ENCODE measurements around the gene IFITM1. TPM values are rescaled to one million over a fixed set of nuclear protein-coding genes. Genes with fewer than 3 reads are reported as not detected.

IFITM1 gene
- total and polyA plus RNA-seq, 9 of the 15 experiments (the other 6 are each of a cell fraction or from before 2014, with no cell fraction given): 691 to 5,579 (median 974) TPM

DNA sequence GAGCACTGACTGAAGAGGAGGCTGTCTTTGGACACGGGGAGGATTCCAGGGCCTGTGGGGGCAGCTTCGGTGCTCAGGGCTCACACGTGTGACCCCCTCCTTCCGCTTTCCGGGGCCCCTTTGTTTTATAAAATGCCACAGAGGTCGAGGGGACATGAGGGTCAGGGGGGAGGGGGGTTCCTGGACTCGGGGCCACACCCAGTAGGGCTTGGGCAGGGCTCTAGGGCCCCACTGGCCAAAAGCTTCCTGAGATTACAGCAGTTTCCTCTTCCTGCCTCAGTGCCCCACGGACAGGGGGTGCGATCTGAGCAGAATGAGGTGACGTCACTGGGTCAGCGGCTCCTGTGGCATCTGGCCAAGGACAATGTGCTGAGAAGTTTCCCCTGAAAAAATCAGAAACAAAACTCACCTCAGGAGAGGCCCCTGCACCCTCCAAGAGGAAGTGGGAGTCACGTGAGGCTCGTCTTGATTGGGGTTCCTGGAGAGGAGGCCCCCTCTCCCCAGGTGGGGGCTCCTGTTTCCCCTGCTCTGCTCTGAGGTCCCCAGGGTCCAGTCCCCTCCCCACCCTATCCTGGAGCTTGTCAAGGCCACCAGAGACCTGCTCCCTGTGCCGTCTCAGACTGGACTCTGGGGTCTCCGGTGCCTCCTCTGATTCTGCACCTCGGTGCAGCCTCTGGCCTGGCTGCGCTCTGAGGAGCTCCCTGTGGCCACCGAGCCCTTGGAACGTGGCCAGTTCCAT lies 13.2 kb downstream of the IFITM1 start (continued):
- TF ChIP-seq, protein P1, sequence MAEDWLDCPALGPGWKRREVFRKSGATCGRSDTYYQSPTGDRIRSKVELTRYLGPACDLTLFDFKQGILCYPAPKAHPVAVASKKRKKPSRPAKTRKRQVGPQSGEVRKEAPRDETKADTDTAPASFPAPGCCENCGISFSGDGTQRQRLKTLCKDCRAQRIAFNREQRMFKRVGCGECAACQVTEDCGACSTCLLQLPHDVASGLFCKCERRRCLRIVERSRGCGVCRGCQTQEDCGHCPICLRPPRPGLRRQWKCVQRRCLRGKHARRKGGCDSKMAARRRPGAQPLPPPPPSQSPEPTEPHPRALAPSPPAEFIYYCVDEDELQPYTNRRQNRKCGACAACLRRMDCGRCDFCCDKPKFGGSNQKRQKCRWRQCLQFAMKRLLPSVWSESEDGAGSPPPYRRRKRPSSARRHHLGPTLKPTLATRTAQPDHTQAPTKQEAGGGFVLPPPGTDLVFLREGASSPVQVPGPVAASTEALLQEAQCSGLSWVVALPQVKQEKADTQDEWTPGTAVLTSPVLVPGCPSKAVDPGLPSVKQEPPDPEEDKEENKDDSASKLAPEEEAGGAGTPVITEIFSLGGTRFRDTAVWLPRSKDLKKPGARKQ (CRISPR knock-in tag; IDR thresholded peaks at IDR 0.05): no peak
- TF ChIP-seq, protein P2, sequence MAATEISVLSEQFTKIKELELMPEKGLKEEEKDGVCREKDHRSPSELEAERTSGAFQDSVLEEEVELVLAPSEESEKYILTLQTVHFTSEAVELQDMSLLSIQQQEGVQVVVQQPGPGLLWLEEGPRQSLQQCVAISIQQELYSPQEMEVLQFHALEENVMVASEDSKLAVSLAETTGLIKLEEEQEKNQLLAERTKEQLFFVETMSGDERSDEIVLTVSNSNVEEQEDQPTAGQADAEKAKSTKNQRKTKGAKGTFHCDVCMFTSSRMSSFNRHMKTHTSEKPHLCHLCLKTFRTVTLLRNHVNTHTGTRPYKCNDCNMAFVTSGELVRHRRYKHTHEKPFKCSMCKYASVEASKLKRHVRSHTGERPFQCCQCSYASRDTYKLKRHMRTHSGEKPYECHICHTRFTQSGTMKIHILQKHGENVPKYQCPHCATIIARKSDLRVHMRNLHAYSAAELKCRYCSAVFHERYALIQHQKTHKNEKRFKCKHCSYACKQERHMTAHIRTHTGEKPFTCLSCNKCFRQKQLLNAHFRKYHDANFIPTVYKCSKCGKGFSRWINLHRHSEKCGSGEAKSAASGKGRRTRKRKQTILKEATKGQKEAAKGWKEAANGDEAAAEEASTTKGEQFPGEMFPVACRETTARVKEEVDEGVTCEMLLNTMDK (IDR thresholded peaks at IDR 0.05; ENCODE audit: borderline replicate concordance, insufficient read depth, low read depth, low read length, poor library complexity, severe bottlenecking): no peak
- TF ChIP-seq LARP7 (IDR thresholded peaks at IDR 0.05) (no peak), ZKSCAN3 (CRISPR knock-in tag; IDR thresholded peaks at IDR 0.05) (no peak), SIRT6 (IDR thresholded peaks at IDR 0.05; ENCODE audit: low read depth, low read length) (no peak), TOE1 (IDR thresholded peaks at IDR 0.05; ENCODE audit: borderline replicate concordance) (peak; percentile 92), TOE1 (CRISPR knock-in tag; IDR thresholded peaks at IDR 0.05; ENCODE audit: borderline replicate concordance, low read depth) (no peak), SMC3 (conservative IDR thresholded peaks at IDR 0.05; ENCODE audit: insufficient read depth, low read depth, low read length) (no peak), CHCHD3 (CRISPR knock-in tag; IDR thresholded peaks at IDR 0.05) (no peak), ZNF57 (CRISPR knock-in tag; IDR thresholded peaks at IDR 0.05) (no peak), MAZ (CRISPR knock-in tag; conservative IDR thresholded peaks at IDR 0.05 in 1 of 2, IDR thresholded peaks at IDR 0.05 in 1 of 2) (peak; percentile 45 to 58; a peak in 3 of 4 replicates), POLR2AphosphoS5 (IDR thresholded peaks at IDR 0.05; ENCODE audit: control insufficient read depth, insufficient read depth, low read depth, low read length) (no peak), SAFB2 (IDR thresholded peaks at IDR 0.05; ENCODE audit: borderline replicate concordance, low read depth, low read length, severe bottlenecking) (no peak)
- TF ChIP-seq, protein P3, sequence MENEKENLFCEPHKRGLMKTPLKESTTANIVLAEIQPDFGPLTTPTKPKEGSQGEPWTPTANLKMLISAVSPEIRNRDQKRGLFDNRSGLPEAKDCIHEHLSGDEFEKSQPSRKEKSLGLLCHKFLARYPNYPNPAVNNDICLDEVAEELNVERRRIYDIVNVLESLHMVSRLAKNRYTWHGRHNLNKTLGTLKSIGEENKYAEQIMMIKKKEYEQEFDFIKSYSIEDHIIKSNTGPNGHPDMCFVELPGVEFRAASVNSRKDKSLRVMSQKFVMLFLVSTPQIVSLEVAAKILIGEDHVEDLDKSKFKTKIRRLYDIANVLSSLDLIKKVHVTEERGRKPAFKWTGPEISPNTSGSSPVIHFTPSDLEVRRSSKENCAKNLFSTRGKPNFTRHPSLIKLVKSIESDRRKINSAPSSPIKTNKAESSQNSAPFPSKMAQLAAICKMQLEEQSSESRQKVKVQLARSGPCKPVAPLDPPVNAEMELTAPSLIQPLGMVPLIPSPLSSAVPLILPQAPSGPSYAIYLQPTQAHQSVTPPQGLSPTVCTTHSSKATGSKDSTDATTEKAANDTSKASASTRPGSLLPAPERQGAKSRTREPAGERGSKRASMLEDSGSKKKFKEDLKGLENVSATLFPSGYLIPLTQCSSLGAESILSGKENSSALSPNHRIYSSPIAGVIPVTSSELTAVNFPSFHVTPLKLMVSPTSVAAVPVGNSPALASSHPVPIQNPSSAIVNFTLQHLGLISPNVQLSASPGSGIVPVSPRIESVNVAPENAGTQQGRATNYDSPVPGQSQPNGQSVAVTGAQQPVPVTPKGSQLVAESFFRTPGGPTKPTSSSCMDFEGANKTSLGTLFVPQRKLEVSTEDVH (IDR thresholded peaks at IDR 0.05; ENCODE audit: low read depth, partially characterized antibody): no peak
- TF ChIP-seq, protein P4, sequence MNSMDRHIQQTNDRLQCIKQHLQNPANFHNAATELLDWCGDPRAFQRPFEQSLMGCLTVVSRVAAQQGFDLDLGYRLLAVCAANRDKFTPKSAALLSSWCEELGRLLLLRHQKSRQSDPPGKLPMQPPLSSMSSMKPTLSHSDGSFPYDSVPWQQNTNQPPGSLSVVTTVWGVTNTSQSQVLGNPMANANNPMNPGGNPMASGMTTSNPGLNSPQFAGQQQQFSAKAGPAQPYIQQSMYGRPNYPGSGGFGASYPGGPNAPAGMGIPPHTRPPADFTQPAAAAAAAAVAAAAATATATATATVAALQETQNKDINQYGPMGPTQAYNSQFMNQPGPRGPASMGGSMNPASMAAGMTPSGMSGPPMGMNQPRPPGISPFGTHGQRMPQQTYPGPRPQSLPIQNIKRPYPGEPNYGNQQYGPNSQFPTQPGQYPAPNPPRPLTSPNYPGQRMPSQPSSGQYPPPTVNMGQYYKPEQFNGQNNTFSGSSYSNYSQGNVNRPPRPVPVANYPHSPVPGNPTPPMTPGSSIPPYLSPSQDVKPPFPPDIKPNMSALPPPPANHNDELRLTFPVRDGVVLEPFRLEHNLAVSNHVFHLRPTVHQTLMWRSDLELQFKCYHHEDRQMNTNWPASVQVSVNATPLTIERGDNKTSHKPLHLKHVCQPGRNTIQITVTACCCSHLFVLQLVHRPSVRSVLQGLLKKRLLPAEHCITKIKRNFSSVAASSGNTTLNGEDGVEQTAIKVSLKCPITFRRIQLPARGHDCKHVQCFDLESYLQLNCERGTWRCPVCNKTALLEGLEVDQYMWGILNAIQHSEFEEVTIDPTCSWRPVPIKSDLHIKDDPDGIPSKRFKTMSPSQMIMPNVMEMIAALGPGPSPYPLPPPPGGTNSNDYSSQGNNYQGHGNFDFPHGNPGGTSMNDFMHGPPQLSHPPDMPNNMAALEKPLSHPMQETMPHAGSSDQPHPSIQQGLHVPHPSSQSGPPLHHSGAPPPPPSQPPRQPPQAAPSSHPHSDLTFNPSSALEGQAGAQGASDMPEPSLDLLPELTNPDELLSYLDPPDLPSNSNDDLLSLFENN (IDR thresholded peaks at IDR 0.05; ENCODE audit: low read depth in 2 of 2, low read length in 2 of 2): no peak

Data from K562 (cell line).